Right ventricle myocardium inferior (tissue), 1 donor: ENCODE data around the gene CDT1. TPM values are rescaled to one million over a fixed set of nuclear protein-coding genes. Genes with fewer than 3 reads are reported as not detected.
"Not testable (repeated sequence)": the region's sequence is repeated elsewhere in the genome, so short reads cannot be mapped to it uniquely, and the experiment has no call there.

Experiments
- ATAC-seq: fragments of 200-7000 bp; cut with Tn5 transposase; one replicate; pipeline ENCODE4 v1.9.1; 2020; ENCODE audit warnings: mild to moderate bottlenecking, moderate library complexity
- DNase-seq: peaks from one replicate; pipeline ENCODE4 v3.0.0; 2021; ENCODE audit errors: missing footprints
- intact Hi-C: fragments of 100-400 bp; cut with DNase I; formaldehyde crosslinking; loops from one replicate; pipeline ENCODE4 v1.11.0; 2022
- total RNA-seq: library from RNA; stranded (reverse); fragmentation: NEBNext Ultra II Directional; extraction: Animal tissue kit (Norgen Biotek cat#: 25700); gene quantifications from one replicate; pipeline ENCODE4 v1.2.1, GENCODE V29; 2021
- donor health status: DM: no; HTN: yes; CAD: no; lungs with severe emphysema.

CDT1 gene
- total RNA-seq, 1 donor from 2014 or later: 0.65 TPM

GRCh38 chr16:88766975-88767374, 36.6 kb upstream of the CDT1 start:
- no peak for ATAC-seq
- DNase-seq: no peak
- intact Hi-C loops: no loop called here

GRCh38 chr16:88767546-88768070, 36.0 kb upstream of the CDT1 start:
- no peak for DNase-seq
- intact Hi-C loops: no loop called here
- no peak for ATAC-seq

- intact Hi-C loops: no loop called here
- no peak for DNase-seq
- peak; percentile 29 for ATAC-seq
These were observed 35.4 kb upstream of the CDT1 start for GRCh38 chr16:88768071-88768783.

DNA sequence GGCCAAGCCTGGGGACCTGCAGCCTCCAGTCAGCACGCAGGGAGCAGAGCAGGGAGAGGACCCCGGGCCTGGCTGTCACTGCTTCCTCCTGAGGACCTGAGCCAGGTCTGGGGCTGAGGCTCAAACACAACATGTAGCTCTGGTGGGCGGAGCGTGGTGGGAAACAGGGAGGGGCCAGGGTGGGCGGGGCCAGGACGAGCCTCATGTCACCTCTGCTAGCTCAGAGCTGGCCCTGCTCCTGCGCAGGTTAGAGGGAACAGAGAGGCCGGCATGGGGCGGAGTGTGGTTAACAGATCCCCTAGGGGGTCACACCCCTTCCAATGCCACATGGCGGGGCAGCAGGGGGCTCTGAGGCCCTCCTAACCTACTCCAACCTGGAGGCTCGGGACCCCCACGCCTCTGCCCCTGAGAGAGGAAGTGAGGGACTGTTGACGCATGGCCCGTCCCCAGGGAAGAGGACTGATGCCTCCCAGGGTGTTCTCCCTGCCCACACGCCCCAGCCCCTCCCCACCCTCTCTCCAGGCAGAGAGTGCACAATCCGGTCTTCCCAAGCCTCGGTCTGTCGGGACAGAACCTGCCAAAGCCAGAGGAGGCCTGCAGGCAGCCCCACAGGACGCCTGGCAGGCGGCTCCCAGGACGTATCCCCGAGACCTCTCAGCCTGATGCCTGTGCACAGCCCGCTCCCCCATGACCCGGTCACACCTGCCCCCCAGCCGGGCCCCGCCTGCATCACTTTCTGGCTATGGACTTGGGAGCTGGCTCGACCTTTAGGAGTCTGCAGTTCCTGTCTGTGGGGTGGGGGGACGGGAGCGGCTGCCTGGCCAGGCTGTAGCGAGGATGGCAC, 33.8 kb upstream of the CDT1 start:
- no peak for ATAC-seq
- DNase-seq: no peak
- intact Hi-C loops: no loop called here

DNA sequence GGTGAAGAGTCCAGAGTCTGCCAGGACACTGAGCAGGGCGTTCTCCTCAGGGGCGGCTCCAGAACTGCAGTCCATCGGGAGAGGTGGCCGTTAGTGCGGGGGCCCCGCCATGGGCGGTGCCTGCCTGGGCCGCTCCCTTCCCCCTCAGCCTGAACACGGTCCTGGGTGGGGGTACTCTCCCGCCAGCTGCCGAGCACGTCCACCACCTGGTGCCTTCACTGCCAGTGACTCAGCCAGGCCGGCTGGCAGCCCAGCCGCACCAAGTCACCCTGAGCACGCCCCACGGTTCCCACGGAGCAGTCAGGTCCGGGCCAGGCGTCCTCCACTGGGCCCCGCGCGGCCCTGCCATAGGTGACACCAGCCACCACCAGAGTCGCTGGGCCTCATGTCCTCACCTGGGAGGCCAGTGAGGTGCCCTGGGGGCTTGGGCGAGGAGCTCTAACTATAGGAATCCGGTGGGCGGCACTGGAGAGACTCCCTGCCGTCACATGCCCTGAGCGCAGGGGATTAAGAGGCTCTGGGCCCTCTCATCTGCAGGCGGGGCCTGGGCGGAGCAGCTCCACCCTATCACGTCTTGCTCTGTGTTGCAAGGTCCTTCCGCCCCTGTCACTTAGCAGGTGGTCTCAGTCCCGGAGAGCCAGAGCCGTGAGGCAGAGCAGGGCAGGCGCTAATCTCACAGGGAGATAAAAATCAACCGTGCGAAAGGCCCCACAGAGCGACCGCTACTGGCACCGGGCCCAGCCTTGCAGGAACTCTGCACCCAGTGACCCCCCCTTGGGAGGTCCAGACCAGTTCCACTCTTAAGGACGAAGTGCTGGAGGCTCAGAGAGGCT, 32.9 kb upstream of the CDT1 start:
- ATAC-seq (peak; percentile 14), DNase-seq (no peak)
- intact Hi-C loops: no loop called here

DNA sequence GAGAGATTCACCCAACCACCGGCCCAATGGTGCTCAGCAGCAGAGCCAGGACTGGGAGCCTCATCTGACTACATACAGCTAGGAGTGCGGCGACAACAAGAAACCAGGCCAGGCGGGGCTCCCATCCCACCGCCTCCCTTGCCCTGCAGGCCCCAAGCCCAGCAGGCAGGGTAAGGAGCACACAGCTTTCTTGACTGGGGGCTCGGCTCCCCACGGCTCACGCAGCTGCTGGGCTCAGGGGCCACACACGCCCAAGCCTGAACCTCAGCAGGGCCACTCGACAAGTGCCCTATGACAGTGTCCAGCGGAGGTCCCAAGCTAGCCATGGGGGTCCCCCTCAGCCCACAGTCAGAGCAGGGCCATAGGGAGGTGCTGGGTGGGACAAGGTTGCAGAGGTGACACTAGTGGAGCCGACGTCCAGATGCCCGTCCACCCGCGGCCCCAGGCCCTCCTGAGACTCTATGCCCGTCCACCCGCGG, 32.3 kb upstream of the CDT1 start:
- no peak for DNase-seq
- no peak for ATAC-seq
- intact Hi-C loops: no loop called here

- DNase-seq, intact Hi-C loops: not testable (repeated sequence)
These were observed 31.8 kb upstream of the CDT1 start for GRCh38 chr16:88771781-88772180.

GRCh38 chr16:88772871-88773811, 30.4 kb upstream of the CDT1 start:
- no peak for DNase-seq
- ATAC-seq: peak; percentile 47
- intact Hi-C loops: no loop called here

More at GRCh38 chr16:88771781-88772180, 31.8 kb upstream of the CDT1 start:
- not testable (repeated sequence) for ATAC-seq

- DNase-seq (no peak), ATAC-seq (peak; percentile 35)
- intact Hi-C loops: no loop called here
These were observed 29.7 kb upstream of the CDT1 start for GRCh38 chr16:88773812-88774291.

DNA sequence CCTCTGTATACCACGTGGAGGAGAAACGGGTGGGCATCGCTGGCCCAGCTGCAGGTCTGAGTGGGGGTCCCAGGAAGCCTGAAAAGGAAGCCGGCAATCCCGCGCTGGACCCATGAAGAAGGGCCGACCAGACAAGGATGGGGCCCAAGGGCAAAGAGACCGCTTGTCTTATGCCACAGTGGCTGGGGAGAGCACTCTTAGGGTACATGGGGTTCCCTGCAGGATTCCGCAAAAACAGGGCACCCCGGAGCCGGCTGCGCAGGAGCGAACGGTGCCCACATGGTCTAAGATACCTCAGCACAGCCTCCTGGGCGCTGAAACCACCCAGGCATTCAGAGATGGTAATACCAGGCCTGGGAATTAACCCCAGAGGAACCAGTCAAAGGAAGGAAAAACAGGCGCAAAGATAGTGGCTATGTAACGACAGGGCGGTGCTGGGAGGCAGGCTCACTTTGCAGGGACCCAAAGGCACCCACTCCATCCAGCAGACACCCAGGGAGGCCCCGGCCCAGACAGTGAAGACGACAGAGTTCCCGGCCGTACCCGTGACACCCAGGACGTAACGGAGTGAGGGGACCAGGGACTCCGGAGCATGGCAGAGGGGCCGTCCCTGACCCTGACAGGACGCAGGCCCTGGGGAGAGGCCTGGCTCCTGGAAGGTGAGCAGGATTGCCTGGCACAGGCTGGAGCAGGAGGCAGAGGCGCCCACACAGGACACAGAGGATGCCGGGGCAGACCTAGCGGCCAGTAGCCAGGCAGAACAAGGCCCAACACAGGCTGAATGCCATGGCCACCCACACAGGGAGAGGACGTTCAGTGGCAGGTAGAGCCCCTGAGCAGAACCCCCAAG, 28.8 kb upstream of the CDT1 start:
- DNase-seq: no peak
- ATAC-seq: no peak
- intact Hi-C loops: no loop called here

- intact Hi-C loops: no loop called here
- DNase-seq: no peak
- ATAC-seq: no peak
These were observed 27.8 kb upstream of the CDT1 start for GRCh38 chr16:88775825-88776224.

GRCh38 chr16:88777471-88778270, 25.9 kb upstream of the CDT1 start:
- ATAC-seq (no peak), DNase-seq (no peak)
- intact Hi-C loops: no loop called here

DNA sequence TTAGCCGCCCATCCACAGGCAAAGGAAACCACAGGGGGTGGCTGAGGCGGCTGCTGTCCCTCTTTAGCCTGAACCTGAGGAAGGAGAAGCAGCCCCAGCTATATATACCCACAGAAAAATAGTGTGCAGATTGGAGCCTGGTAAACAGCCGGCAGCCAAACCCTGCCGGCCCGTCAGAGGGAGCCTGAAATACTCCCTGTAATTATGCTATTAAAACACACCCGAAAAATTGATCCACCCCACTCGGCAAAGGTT, 25.4 kb upstream of the CDT1 start:
- ATAC-seq: no peak
- intact Hi-C loops: no loop called here
- DNase-seq: no peak

- intact Hi-C loops: no loop called here
- DNase-seq (no peak), ATAC-seq (no peak)
These were observed 25.0 kb upstream of the CDT1 start for GRCh38 chr16:88778541-88779065.

GRCh38 chr16:88779406-88780141, 24.0 kb upstream of the CDT1 start:
- ATAC-seq (no peak), DNase-seq (no peak)
- intact Hi-C loops: no loop called here
